Aorta (tissue), 5 donors: ENCODE data around the gene ADAT3. TPM values are rescaled to one million over a fixed set of nuclear protein-coding genes. Genes with fewer than 3 reads are reported as not detected.

ENCODE experiments used
- ATAC-seq: fragments of 200-7000 bp; cut with Tn5 transposase; one replicate; pipeline ENCODE4 v1.9.1; 2022; ENCODE audit warnings: moderate library complexity; ENCODE audit not compliant: low FRiP score
- DNase-seq, 2 donors: peaks; one replicate each; pipeline ENCODE4 v3.0.0-alpha.2; 2020
- H3K27ac ChIP-seq, 2 donors: one replicate each; pipeline ENCODE4 v1.5.1; 2013; ENCODE audit warnings: low read length in 2 of 2, mild to moderate bottlenecking in 2 of 2, moderate library complexity in 2 of 2, control low read depth in 1 of 2, inconsistent platforms in 1 of 2, low read depth in 1 of 2
- H3K27me3 ChIP-seq, 2 donors: one replicate each; pipeline ENCODE4 v1.6.1; 2013; ENCODE audit warnings: control low read depth in 1 of 2, low read length in 1 of 2, mild to moderate bottlenecking in 1 of 2, moderate library complexity in 1 of 2; ENCODE audit not compliant: insufficient read depth in 2 of 2, control insufficient read depth in 1 of 2
- H3K36me3 ChIP-seq, 2 donors: one replicate each; pipeline ENCODE4 v1.6.1; 2013; ENCODE audit warnings: control low read depth in 1 of 2, low read length in 1 of 2, mild to moderate bottlenecking in 1 of 2; ENCODE audit not compliant: insufficient read depth in 2 of 2, control insufficient read depth in 1 of 2
- H3K4me1 ChIP-seq, 2 donors: one replicate each; pipeline ENCODE4 v1.6.1; 2013; ENCODE audit warnings: low read length in 2 of 2, control low read depth in 1 of 2, mild to moderate bottlenecking in 1 of 2, moderate library complexity in 1 of 2; ENCODE audit not compliant: insufficient read depth in 2 of 2, control insufficient read depth in 1 of 2
- H3K4me3 ChIP-seq, 2 donors: one replicate each; pipeline ENCODE4 v1.5.1; 2013; ENCODE audit warnings: low read length in 2 of 2, control low read depth in 1 of 2, mild to moderate bottlenecking in 1 of 2
- H3K9me3 ChIP-seq: one replicate; pipeline ENCODE4 v1.6.1; 2013; ENCODE audit warnings: mild to moderate bottlenecking, low read length; ENCODE audit not compliant: control insufficient read depth
- WGBS, 2 donors: extraction: QIAGEN DNeasy Blood & Tissue Kit; methylation state at CpG; one replicate each; pipeline ENCODE4 v1.1.7; 2013; 5-methylcytosine and 5-hydroxymethylcytosine counted together
- intact Hi-C, 2 donors: fragments of 100-400 bp; cut with DNase I; formaldehyde crosslinking; loops; one replicate each; pipeline versions ENCODE4 v1.14.2 to v1.15.0; 2022
- polyA plus RNA-seq, 2 donors: library from polyadenylated mRNA; stranded (reverse); fragments of 200-250 nt; gene quantifications; one replicate each; pipeline ENCODE4 v1.2.3, GENCODE V29; 2013
- total RNA-seq, 2 donors: library from RNA; stranded (reverse); fragmentation: NEBNext Ultra II Directional; extraction: Animal tissue kit (Norgen Biotek cat#: 25700); gene quantifications; one replicate each; pipeline ENCODE4 v1.2.1, GENCODE V29; 2021
- donor health status: healthy with polysubstance abuse.
- donor health status: Bipolar disorder and iron deficiency.
- donor health status: DM: no; HTN: no; CAD: no.
- donor health status: DM: no; HTN: no; CAD: no.
- donor health status: DM: yes; HTN: yes; CAD: no.

The ADAT3 gene
- total and polyA plus RNA-seq, 4 donors: 1.5 to 5.6 (median 4.4) TPM

DNA sequence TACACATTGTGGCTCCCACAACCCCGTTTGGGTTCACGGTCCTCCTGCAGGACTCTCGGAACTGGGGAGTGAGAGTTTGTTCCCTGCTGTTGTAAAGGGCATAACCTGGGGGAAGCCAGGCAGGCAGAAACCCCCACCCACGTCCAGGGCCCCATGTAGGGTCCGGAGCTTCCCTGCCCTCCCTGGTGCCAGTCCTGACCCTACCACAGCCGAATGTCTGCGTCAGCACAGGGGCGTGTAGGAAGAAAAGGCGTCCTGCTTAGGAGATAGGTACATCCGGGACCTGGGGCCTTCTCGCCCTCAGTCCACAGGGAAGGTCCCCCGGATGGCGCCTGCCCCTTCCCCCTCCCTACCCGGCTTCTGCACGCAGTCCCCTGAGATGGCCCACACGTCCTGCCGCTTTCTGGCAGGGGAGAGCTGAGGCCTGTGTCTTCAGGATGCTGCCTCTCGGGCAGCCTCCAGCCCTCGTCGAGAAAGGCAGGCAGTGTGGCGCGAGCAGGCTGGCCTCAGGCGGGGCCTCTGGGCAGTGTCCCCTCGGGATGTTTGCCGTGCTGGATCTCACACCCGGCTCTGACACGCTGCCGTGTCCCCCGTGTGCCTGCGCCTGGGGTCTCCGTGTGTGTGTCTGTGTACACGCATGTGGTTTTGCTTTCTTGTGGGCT is 54.9 kb downstream of the ADAT3 start:
- H3K4me3 ChIP-seq: no peak overlapping the region
- H3K36me3 ChIP-seq: no peaks in the 10 kb centered on the region
- H3K27ac ChIP-seq: no peak overlapping the region
- intact Hi-C loops: no loop called here
- H3K4me1 ChIP-seq: no peaks in the 10 kb centered on the region
- WGBS, 2 donors: 94 to 95% methylated on average over 32 of the region's 32 CpGs
- DNase-seq: no peak
- H3K9me3 ChIP-seq: no peaks in the 10 kb centered on the region
- ATAC-seq: no peak
- H3K27me3 ChIP-seq: no peaks in the 10 kb centered on the region

- intact Hi-C loops: no loop called here
- Histone ChIP-seq H3K9me3 (no peaks in the 10 kb centered on the region), H3K27me3 (no peaks in the 10 kb centered on the region), H3K36me3 (no peaks in the 10 kb centered on the region), H3K27ac (no peak overlapping the region), H3K4me3 (no peak overlapping the region), H3K4me1 (no peaks in the 10 kb centered on the region)
- no peak for ATAC-seq
- 87 to 90% methylated on average over 33 to 42 of the region's 42 CpGs for WGBS, 2 donors
- no peak for DNase-seq
Measured at GRCh38 chr19:1961000-1961883, 56.0 kb downstream of the ADAT3 start.

DNA sequence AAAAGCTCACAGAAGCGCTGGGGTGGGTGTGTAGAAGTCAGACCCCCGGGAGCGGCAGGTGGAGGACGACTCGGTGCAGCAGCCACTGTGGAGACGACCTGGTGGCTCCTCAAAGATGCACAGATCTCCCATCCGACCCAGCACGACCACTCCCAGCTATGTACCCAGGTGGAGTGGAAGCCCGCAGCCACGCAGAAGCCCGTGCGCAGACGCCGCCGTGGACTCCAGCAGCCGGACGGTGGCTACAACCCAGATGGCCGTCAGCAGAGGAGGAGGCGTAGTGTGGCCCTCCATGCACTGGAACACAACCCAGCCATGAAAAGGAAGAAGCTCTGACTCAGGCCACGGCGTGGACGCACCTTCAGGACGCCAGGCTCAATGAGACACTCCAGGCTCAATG is 57.5 kb downstream of the ADAT3 start:
- Histone ChIP-seq H3K36me3 (no peaks in the 10 kb centered on the region), H3K4me3 (no peak overlapping the region), H3K9me3 (no peaks in the 10 kb centered on the region), H3K4me1 (no peaks in the 10 kb centered on the region), H3K27me3 (no peaks in the 10 kb centered on the region), H3K27ac (no peak overlapping the region)
- ATAC-seq: peak; percentile 5
- intact Hi-C loops: no loop called here
- WGBS, 2 donors: 94 to 95% methylated on average over 23 of the region's 23 CpGs
- no peak for DNase-seq

Other genes with a start within 250 kb of the ADAT3 start
- not detected for gene ONECUT3, start 151.9 kb upstream of the ADAT3 start, total RNA-seq
- under 1 TPM in 1 of 2 donors, not detected in 1; 0.03 TPM for gene ONECUT3, start 151.9 kb upstream of the ADAT3 start, polyA plus RNA-seq
- gene ATP8B3, start 93.1 kb upstream of the ADAT3 start, total RNA-seq: 1 to 10 TPM; 1.8 to 4.7 TPM
- gene ATP8B3, start 93.1 kb upstream of the ADAT3 start, polyA plus RNA-seq: under 1 TPM; 0.38 to 0.63 TPM
- gene REXO1, start 56.9 kb upstream of the ADAT3 start, total RNA-seq: 10 to 100 TPM; 27.7 to 29.9 TPM
- 10 to 100 TPM in 1 of 2 donors, 1 to 10 TPM in 1; 4.8 to 25.6 TPM for gene REXO1, start 56.9 kb upstream of the ADAT3 start, polyA plus RNA-seq
- 10 to 100 TPM; 17.3 to 18.3 TPM for gene KLF16, start 41.8 kb upstream of the ADAT3 start, total RNA-seq
- 1 to 10 TPM; 5.1 to 6.6 TPM for gene KLF16, start 41.8 kb upstream of the ADAT3 start, polyA plus RNA-seq
- gene ABHD17A, start 19.9 kb upstream of the ADAT3 start, total RNA-seq: 10 to 100 TPM; 54.8 to 64.6 TPM
- 100 to 1,000 TPM in 1 of 2 donors, 10 to 100 TPM in 1; 48.8 to 116 TPM for gene ABHD17A, start 19.9 kb upstream of the ADAT3 start, polyA plus RNA-seq
- 10 to 100 TPM; 38.8 to 49.6 TPM for gene SCAMP4, start within 50 bp of the ADAT3 start, total RNA-seq
- 10 to 100 TPM; 10.1 to 19.1 TPM for gene SCAMP4, start within 50 bp of the ADAT3 start, polyA plus RNA-seq
- gene CSNK1G2, start 35.8 kb downstream of the ADAT3 start, total RNA-seq: 10 to 100 TPM; 41.0 to 51.7 TPM
- 10 to 100 TPM; 51.1 to 59.8 TPM for gene CSNK1G2, start 35.8 kb downstream of the ADAT3 start, polyA plus RNA-seq
- gene BTBD2, start 110.3 kb downstream of the ADAT3 start, total RNA-seq: 10 to 100 TPM; 46.2 to 62.7 TPM
- 10 to 100 TPM; 27.5 to 56.7 TPM for gene BTBD2, start 110.3 kb downstream of the ADAT3 start, polyA plus RNA-seq
- gene MKNK2, start 145.8 kb downstream of the ADAT3 start, total RNA-seq: 100 to 1,000 TPM in 1 of 2 donors, 10 to 100 TPM in 1; 93.0 to 103 TPM
- 10 to 100 TPM; 49.3 to 68.1 TPM for gene MKNK2, start 145.8 kb downstream of the ADAT3 start, polyA plus RNA-seq
- gene MOB3A, start 190.9 kb downstream of the ADAT3 start, total RNA-seq: 10 to 100 TPM; 41.1 to 43.6 TPM
- 10 to 100 TPM; 12.5 to 15.5 TPM for gene MOB3A, start 190.9 kb downstream of the ADAT3 start, polyA plus RNA-seq
- 1 to 10 TPM; 1.6 to 3.6 TPM for gene IZUMO4, start 191.5 kb downstream of the ADAT3 start, total RNA-seq
- 10 to 100 TPM in 1 of 2 donors, 1 to 10 TPM in 1; 5.5 to 25.2 TPM for gene IZUMO4, start 191.5 kb downstream of the ADAT3 start, polyA plus RNA-seq
- 10 to 100 TPM; 74.8 to 84.3 TPM for gene AP3D1, start 246.2 kb downstream of the ADAT3 start, total RNA-seq
- 10 to 100 TPM; 31.7 to 61.9 TPM for gene AP3D1, start 246.2 kb downstream of the ADAT3 start, polyA plus RNA-seq